Measurements from ENCODE around the gene VPS13D. TPM values are rescaled to one million over a fixed set of nuclear protein-coding genes. Genes with fewer than 3 reads are reported as not detected.
A peak's percentile ranks its signal among the peaks of the same experiment; 100 is the strongest.

The VPS13D gene
- total RNA-seq, 6 experiments from 2014 or later: 18.8 to 29.5 (median 21.5) TPM

DNA sequence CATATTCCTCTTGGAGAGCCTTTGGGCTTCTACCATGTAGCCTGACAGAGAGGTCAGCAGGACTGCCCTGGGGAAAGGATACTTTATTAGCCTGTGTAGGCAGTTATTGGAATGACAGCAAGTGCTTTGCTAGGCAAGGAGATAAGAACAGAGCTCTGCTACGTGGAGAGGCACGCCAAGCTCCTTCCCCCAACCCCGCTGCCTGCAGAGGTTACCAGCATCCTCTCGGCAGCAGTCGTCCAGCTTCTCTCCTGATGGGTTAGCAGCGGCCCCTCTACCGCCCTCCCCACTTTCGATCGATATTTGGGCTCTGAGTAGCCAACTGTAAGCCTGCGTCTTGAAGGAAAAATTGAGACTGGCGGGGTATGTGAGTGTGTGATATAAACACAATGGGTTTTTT is 265.9 kb downstream of the VPS13D start:
- TF ChIP-seq, protein P1, sequence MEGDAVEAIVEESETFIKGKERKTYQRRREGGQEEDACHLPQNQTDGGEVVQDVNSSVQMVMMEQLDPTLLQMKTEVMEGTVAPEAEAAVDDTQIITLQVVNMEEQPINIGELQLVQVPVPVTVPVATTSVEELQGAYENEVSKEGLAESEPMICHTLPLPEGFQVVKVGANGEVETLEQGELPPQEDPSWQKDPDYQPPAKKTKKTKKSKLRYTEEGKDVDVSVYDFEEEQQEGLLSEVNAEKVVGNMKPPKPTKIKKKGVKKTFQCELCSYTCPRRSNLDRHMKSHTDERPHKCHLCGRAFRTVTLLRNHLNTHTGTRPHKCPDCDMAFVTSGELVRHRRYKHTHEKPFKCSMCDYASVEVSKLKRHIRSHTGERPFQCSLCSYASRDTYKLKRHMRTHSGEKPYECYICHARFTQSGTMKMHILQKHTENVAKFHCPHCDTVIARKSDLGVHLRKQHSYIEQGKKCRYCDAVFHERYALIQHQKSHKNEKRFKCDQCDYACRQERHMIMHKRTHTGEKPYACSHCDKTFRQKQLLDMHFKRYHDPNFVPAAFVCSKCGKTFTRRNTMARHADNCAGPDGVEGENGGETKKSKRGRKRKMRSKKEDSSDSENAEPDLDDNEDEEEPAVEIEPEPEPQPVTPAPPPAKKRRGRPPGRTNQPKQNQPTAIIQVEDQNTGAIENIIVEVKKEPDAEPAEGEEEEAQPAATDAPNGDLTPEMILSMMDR (IDR thresholded peaks at IDR 0.05): no peak
- H3K4me1 Mint-ChIP-seq (ENCODE audit: low read depth): no peaks in the 10 kb centered on the region
- H3K9me3 Mint-ChIP-seq: no peaks in the 10 kb centered on the region
- peaks cover 26% of the 10 kb centered on the region; the same call in 1 of the 2 replicates for H3K36me3 Mint-ChIP-seq (ENCODE audit: low read depth)
- no peak for DNase-seq
- no peaks in the 10 kb centered on the region for H3K27me3 Mint-ChIP-seq (ENCODE audit: insufficient read depth)
- H3K27ac Mint-ChIP-seq: no peak overlapping the region
- H3K4me3 Mint-ChIP-seq: no peak overlapping the region

DNA sequence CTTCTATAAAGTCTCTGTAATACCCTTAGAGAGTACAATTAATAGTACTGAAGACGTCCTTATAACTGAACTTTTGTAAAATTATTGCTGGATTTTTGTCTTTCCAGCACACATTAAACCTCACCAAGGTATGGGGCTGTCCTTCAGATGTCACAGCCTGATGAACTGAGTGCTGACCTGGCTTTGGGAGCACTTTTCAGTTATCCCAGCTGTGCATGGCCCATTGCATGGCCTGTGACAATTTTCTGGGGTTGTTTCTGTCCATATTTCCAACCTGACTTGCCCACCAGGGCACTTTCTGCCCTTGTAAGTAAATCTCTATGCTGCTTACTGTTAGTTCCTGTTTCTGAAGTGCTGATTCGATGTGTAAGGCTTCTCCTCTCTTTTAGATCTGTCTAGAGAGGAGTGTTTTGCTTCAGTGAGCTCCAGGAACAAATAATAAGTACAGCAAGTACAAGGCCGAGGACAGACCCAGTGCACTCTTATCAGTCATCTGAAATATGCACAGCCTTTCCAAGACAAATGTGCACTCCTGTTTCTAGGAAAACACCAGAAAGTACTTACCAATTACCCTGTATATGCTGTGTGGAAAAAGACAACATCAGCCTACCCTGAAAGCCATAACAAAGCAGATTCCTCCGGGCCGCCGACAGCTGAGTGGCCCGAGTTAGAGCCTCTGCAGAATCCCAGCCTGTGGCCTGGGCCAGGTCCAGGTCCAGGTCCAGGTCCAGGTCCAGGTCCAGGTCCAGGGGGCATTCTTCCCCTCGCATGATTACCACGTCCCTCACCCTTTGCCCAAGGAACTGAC is 266.5 kb downstream of the VPS13D start:
- Mint-ChIP-seq H3K9me3 (no peaks in the 10 kb centered on the region), H3K4me3 (no peak overlapping the region), H3K4me1 (ENCODE audit: low read depth) (peaks cover 2% of the 10 kb centered on the region), H3K27me3 (ENCODE audit: insufficient read depth) (no peaks in the 10 kb centered on the region), H3K36me3 (ENCODE audit: low read depth) (peaks cover 20% of the 10 kb centered on the region; the same call in 1 of the 2 replicates), H3K27ac (no peak overlapping the region; the same call in 1 of the 2 replicates)
- DNase-seq: no peak
- TF ChIP-seq, protein P1 (IDR thresholded peaks at IDR 0.05): no peak

DNA sequence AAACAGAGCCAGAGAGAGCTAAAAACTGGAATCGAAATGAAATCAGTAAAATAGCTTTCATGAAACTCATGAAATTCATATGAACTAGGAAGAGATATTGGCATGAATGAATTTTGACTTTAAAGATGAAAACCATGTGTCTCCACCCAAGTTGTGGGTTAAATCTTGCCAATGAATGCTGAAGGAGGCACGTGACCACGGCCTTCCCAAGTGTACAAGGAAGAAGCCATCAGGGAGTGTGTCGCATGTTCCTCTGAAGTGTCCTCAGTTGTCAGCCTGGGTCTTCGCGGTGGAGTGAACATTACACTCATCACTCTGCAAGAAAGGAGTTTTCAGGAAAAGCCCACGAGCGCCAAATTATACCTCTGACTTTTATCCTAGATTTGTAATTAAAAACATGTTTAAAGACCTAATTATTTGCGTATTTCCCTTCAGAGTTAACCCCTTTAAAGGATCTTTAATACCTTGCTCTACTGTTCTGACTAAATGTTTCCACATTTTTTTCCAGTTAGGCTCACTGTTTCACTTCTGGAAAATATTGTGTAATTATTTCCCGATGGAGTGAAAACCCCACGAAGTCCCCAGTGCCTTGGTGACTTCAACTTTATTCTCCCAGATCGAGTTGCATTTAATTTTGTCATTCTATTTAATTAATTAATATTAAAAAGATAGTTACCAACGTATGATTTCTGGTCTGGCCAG is 269.9 kb downstream of the VPS13D start:
- DNase-seq: no peak
- peaks cover 2% of the 10 kb centered on the region for H3K27me3 Mint-ChIP-seq (ENCODE audit: insufficient read depth)
- TF ChIP-seq, protein P1 (IDR thresholded peaks at IDR 0.05): no peak
- no peak overlapping the region for H3K4me3 Mint-ChIP-seq
- H3K36me3 Mint-ChIP-seq (ENCODE audit: low read depth): peaks cover 21% of the 10 kb centered on the region
- H3K4me1 Mint-ChIP-seq (ENCODE audit: low read depth): peaks cover 10% of the 10 kb centered on the region
- H3K27ac Mint-ChIP-seq: no peak overlapping the region
- no peaks in the 10 kb centered on the region for H3K9me3 Mint-ChIP-seq

DNA sequence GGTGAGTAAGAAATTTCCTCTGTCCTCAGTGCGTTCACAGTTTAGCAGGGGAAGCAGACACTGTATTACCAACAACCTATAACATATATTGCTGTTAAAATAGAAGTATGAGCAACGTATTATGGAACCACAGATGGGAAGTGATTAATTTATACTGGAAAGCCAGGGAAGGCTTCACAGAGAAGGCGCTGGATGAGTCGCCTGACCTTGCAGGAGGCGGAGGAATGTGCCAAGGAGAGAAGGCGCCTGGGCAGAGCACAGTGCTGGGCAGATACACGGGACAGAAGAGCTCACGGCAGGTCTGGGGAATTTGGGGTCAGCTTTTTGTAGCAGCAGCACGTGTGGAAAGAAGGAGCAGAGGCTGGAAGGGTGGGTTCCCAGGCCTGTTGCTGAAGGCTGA is 271.8 kb downstream of the VPS13D start:
- peak; percentile 13 for DNase-seq
- Mint-ChIP-seq H3K36me3 (ENCODE audit: low read depth) (peaks cover 25% of the 10 kb centered on the region), H3K27me3 (ENCODE audit: insufficient read depth) (peaks cover 2% of the 10 kb centered on the region), H3K4me1 (ENCODE audit: low read depth) (peaks cover 10% of the 10 kb centered on the region), H3K9me3 (no peaks in the 10 kb centered on the region), H3K4me3 (no peak overlapping the region), H3K27ac (no peak overlapping the region)
- TF ChIP-seq, protein P1 (IDR thresholded peaks at IDR 0.05): no peak

DNA sequence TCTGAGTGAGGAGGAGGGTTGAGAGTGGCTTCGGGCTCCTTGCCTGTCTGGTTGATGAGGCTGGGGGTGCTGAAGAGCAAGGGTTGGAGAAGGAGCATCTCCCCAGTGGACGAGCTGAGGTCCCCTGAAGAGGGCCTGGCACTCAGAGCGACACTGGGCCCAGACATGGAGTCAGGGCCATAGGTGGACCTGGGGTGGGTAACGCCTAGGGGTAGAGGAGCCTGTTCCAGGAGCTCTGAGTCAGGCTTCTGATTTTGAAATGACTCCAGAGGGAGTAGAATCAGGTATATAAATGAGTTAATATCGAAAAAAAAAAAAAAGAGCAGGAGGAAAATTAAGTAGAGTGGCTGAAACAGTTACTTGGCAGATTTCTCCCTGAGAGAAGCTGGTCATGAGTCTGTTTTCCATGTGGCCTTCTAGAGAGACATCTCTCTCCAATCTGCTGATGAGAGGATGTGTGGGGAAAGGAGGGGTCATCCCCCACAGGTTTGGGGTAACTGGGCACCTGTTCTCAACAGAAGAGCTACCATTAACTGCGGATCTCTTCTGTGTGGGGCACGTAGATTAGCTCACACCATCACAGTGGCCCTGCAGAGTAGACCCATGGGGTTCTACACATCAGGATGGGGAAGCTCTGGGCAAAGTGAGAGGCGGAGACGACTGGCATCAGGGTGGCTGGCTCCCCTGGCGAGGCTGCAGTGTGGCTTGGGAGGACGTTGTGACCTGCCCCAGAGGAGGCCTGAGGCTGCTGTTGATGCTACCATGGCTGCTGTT is 272.7 kb downstream of the VPS13D start:
- H3K27ac Mint-ChIP-seq: no peak overlapping the region
- DNase-seq: no peak
- TF ChIP-seq, protein P1 (IDR thresholded peaks at IDR 0.05): no peak
- no peak overlapping the region for H3K4me3 Mint-ChIP-seq
- no peaks in the 10 kb centered on the region for H3K9me3 Mint-ChIP-seq
- H3K4me1 Mint-ChIP-seq (ENCODE audit: low read depth): peaks cover 10% of the 10 kb centered on the region
- H3K36me3 Mint-ChIP-seq (ENCODE audit: low read depth): peaks cover 25% of the 10 kb centered on the region
- peaks cover 2% of the 10 kb centered on the region for H3K27me3 Mint-ChIP-seq (ENCODE audit: insufficient read depth)
